ENCODE results near the gene CFTR. TPM values are rescaled to one million over a fixed set of nuclear protein-coding genes. Genes with fewer than 3 reads are reported as not detected.

CFTR gene
- polyA plus RNA-seq, 2 of the 4 experiments (the other 2 are of a cell fraction) = 0.13 to 0.31 TPM

DNA sequence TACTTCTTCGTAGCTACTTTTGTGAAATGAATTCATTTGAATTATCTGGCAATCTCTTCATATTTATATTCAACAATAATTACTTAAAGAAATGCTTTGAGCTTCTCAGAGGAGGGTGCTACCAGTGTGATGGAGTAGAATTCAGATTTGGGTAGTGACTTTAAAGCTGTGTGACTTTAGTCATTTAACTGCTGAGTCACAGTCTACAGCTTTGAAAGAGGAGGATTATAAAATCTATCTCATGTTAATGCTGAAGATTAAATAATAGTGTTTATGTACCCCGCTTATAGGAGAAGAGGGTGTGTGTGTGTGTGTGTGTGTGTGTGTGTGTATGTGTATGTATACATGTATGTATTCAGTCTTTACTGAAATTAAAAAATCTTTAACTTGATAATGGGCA is 68.2 kb downstream of the CFTR start:
- CTCF ChIA-PET = interaction anchor here (0.9 kb wide), 1 partner anchor 29 kb away, joined by 3 read pairs; no protein-coding TSS in a partner anchor
- peak overlapping the region; percentile 9 to 14; a peak in 3 of 6 replicates for H3K27ac ChIP-seq
- ATAC-seq (no peak), FAIRE-seq (no peak), DNase-seq (ENCODE audit: low read depth in 1 of 2, low spot score in 1 of 2) (no peak)
- POLR2A ChIA-PET = no interaction called here
- H3K4me2 ChIP-seq = 0 out of 3 replicates have a peak overlapping the region, but pooled peaks have one; percentile 15
- no peaks in the 10 kb centered on the region for H3K9me3 ChIP-seq
- H3K4me3 ChIP-seq = no peak overlapping the region
- 81% methylated on average over 2 of the region's 2 CpGs for WGBS (ENCODE audit: missing lambda C conversion rate)
- peak; percentile 57; the same call in 1 of the 2 replicates for TF ChIP-seq NFE2L2 (conservative IDR thresholded peaks at IDR 0.05; ENCODE audit: low read length)
- no peak for TF ChIP-seq JUN (IDR thresholded peaks at IDR 0.05)
- TF ChIP-seq MAFK (IDR thresholded peaks at IDR 0.05; ENCODE audit: partially characterized antibody) = peak; percentile 66
- H3K4me1 ChIP-seq = peaks cover 9% of the 10 kb centered on the region; the same call in 2 of the 3 replicates

DNA sequence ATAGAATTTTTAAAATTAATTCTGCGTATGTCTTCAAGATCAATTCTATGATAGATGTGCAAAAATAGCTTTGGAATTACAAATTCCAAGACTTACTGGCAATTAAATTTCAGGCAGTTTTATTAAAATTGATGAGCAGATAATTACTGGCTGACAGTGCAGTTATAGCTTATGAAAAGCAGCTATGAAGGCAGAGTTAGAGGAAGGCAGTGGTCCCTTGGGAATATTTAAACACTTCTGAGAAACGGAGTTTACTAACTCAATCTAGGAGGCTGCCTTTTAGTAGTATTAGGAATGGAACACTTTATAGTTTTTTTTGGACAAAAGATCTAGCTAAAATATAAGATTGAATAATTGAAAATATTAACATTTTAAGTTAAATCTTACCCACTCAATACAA is 70.8 kb downstream of the CFTR start:
- no peaks in the 10 kb centered on the region for H3K9me3 ChIP-seq
- H3K27ac ChIP-seq = no peak overlapping the region
- no peak for FAIRE-seq
- DNase-seq (ENCODE audit: low read depth in 1 of 2, low spot score in 1 of 2) = no peak
- ChIA-PET POLR2A (no interaction called here), CTCF (interaction anchor here (0.6 kb wide), 1 partner anchor 91 kb away, joined by 4 read pairs; no protein-coding TSS in a partner anchor)
- no peak overlapping the region for H3K4me2 ChIP-seq
- 58% methylated on average over 2 of the region's 2 CpGs for WGBS (ENCODE audit: missing lambda C conversion rate)
- TF ChIP-seq, protein P1, sequence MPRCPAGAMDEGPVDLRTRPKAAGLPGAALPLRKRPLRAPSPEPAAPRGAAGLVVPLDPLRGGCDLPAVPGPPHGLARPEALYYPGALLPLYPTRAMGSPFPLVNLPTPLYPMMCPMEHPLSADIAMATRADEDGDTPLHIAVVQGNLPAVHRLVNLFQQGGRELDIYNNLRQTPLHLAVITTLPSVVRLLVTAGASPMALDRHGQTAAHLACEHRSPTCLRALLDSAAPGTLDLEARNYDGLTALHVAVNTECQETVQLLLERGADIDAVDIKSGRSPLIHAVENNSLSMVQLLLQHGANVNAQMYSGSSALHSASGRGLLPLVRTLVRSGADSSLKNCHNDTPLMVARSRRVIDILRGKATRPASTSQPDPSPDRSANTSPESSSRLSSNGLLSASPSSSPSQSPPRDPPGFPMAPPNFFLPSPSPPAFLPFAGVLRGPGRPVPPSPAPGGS (IDR thresholded peaks at IDR 0.05) = no peak
- TF ChIP-seq, protein P2, sequence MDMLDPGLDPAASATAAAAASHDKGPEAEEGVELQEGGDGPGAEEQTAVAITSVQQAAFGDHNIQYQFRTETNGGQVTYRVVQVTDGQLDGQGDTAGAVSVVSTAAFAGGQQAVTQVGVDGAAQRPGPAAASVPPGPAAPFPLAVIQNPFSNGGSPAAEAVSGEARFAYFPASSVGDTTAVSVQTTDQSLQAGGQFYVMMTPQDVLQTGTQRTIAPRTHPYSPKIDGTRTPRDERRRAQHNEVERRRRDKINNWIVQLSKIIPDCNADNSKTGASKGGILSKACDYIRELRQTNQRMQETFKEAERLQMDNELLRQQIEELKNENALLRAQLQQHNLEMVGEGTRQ (IDR thresholded peaks at IDR 0.05) = no peak
- no peak for TF ChIP-seq HOXA7 (CRISPR knock-in tag; IDR thresholded peaks at IDR 0.05)
- TF ChIP-seq, protein P3, sequence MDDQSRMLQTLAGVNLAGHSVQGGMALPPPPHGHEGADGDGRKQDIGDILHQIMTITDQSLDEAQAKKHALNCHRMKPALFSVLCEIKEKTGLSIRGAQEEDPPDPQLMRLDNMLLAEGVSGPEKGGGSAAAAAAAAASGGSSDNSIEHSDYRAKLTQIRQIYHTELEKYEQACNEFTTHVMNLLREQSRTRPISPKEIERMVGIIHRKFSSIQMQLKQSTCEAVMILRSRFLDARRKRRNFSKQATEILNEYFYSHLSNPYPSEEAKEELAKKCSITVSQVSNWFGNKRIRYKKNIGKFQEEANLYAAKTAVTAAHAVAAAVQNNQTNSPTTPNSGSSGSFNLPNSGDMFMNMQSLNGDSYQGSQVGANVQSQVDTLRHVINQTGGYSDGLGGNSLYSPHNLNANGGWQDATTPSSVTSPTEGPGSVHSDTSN (IDR thresholded peaks at IDR 0.05) = no peak
- TF ChIP-seq, protein P4, sequence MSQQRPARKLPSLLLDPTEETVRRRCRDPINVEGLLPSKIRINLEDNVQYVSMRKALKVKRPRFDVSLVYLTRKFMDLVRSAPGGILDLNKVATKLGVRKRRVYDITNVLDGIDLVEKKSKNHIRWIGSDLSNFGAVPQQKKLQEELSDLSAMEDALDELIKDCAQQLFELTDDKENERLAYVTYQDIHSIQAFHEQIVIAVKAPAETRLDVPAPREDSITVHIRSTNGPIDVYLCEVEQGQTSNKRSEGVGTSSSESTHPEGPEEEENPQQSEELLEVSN (IDR thresholded peaks at IDR 0.05; ENCODE audit: borderline replicate concordance, low read depth) = no peak
- no peak for TF ChIP-seq RFX5 (IDR thresholded peaks at IDR 0.05)
- no peak for TF ChIP-seq HEYL (CRISPR knock-in tag; IDR thresholded peaks at IDR 0.05)
- ATAC-seq = no peak
- H3K4me1 ChIP-seq = peaks cover 9% of the 10 kb centered on the region; the same call in 2 of the 3 replicates
- no peak overlapping the region for H3K4me3 ChIP-seq

DNA sequence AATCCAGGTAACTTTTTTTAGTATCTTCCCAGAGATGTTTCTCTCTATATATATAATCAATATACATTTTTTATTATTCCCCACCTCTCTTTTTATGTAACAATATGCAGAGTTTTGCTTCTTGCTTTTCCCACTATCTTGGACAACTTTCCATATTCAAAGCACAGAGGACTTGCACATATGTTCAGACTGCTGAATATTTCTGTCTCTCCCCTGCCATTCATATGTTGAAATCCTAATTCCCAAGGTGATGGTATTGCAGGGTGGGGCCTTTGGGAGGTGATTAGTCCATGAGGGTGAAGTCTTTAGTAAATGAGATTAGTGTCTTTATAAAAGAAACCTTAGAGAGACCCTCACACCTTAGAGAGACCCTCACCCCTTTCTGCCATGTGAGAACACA is 72.8 kb downstream of the CFTR start:
- no peak for FAIRE-seq
- Histone ChIP-seq H3K4me1 (peaks cover 7% of the 10 kb centered on the region; the same call in 2 of the 3 replicates), H3K4me2 (no peak overlapping the region), H3K4me3 (no peak overlapping the region), H3K27ac (no peak overlapping the region), H3K9me3 (no peaks in the 10 kb centered on the region)
- ATAC-seq = no peak
- TF ChIP-seq SMC3 (IDR thresholded peaks at IDR 0.05) = no peak
- TF ChIP-seq, protein P4 (IDR thresholded peaks at IDR 0.05; ENCODE audit: borderline replicate concordance, low read depth) = no peak
- TF ChIP-seq NR3C1 (IDR thresholded peaks at IDR 0.05) = no peak
- no peak for TF ChIP-seq TFCP2L1 (CRISPR knock-in tag; IDR thresholded peaks at IDR 0.05)
- TF ChIP-seq CEBPB (IDR thresholded peaks at IDR 0.05) = no peak
- TF ChIP-seq ZSCAN20 (CRISPR knock-in tag; IDR thresholded peaks at IDR 0.05) = no peak
- ChIA-PET CTCF (no interaction called here), POLR2A (no interaction called here)
- no peak for DNase-seq (ENCODE audit: low read depth in 1 of 2, low spot score in 1 of 2)

DNA sequence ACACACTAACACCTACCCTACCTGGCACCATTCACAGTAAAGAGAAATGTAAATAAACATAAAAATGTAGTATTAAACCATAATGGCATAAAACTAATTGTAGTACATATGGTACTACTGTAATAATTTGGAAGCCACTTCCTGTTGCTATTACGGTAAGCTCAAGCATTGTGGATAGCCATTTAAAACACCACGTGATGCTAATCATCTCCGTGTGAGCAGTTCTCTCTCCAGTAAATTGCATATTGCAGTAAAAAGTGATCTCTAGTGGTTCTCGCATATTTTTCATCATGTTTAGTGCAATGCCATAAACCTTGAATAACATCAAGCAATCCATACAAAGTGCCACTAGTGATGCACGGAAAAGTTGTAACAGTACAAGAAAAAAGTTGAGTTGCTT is 75.4 kb downstream of the CFTR start:
- 82% methylated on average over 5 of the region's 5 CpGs for WGBS (ENCODE audit: missing lambda C conversion rate)
- Histone ChIP-seq H3K9me3 (no peaks in the 10 kb centered on the region), H3K4me2 (no peak overlapping the region), H3K4me3 (no peak overlapping the region), H3K27ac (no peak overlapping the region), H3K4me1 (no peaks in the 10 kb centered on the region)
- DNase-seq (ENCODE audit: low read depth in 1 of 2, low spot score in 1 of 2) (no peak), FAIRE-seq (peak; percentile 18), ATAC-seq (no peak)
- ChIA-PET POLR2A (no interaction called here), CTCF (no interaction called here)
- TF ChIP-seq ESRRA (IDR thresholded peaks at IDR 0.05; ENCODE audit: borderline replicate concordance, low read length) (no peak), NFE2L2 (conservative IDR thresholded peaks at IDR 0.05; ENCODE audit: low read length) (no peak), TFCP2L1 (CRISPR knock-in tag; IDR thresholded peaks at IDR 0.05) (no peak), CHD4 (IDR thresholded peaks at IDR 0.05; ENCODE audit: borderline replicate concordance) (no peak), ZFP36 (IDR thresholded peaks at IDR 0.05; ENCODE audit: borderline replicate concordance, partially characterized antibody) (no peak), BHLHE40 (IDR thresholded peaks at IDR 0.05; ENCODE audit: low read depth, low read length) (no peak), HEYL (CRISPR knock-in tag; IDR thresholded peaks at IDR 0.05) (no peak), FOSB (CRISPR knock-in tag; IDR thresholded peaks at IDR 0.05) (no peak), RNF2 (IDR thresholded peaks at IDR 0.05; ENCODE audit: borderline replicate concordance, low read depth) (no peak), KDM1A (IDR thresholded peaks at IDR 0.05; ENCODE audit: low read depth) (no peak), GATA3 (IDR thresholded peaks at IDR 0.05; ENCODE audit: borderline replicate concordance) (no peak), KDM5A (IDR thresholded peaks at IDR 0.05) (no peak)
- TF ChIP-seq, protein P5, sequence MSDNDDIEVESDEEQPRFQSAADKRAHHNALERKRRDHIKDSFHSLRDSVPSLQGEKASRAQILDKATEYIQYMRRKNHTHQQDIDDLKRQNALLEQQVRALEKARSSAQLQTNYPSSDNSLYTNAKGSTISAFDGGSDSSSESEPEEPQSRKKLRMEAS (IDR thresholded peaks at IDR 0.05) = no peak
- TF ChIP-seq, protein P6, sequence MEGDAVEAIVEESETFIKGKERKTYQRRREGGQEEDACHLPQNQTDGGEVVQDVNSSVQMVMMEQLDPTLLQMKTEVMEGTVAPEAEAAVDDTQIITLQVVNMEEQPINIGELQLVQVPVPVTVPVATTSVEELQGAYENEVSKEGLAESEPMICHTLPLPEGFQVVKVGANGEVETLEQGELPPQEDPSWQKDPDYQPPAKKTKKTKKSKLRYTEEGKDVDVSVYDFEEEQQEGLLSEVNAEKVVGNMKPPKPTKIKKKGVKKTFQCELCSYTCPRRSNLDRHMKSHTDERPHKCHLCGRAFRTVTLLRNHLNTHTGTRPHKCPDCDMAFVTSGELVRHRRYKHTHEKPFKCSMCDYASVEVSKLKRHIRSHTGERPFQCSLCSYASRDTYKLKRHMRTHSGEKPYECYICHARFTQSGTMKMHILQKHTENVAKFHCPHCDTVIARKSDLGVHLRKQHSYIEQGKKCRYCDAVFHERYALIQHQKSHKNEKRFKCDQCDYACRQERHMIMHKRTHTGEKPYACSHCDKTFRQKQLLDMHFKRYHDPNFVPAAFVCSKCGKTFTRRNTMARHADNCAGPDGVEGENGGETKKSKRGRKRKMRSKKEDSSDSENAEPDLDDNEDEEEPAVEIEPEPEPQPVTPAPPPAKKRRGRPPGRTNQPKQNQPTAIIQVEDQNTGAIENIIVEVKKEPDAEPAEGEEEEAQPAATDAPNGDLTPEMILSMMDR (IDR thresholded peaks at IDR 0.05) = no peak
